PC-3 (cell line): ENCODE data around the gene GNA15.

Experiments
- EZH2 ChIP-seq: fragments of 300-600 bp; sonication (generic); IDR thresholded peaks from one replicate; pipeline ENCODE4 v1.6.1; 2017; ENCODE audit warnings: antibody characterized with exemption, mild to moderate bottlenecking, low read length; ENCODE audit not compliant: unreplicated experiment
- EZH2phosphoT487 ChIP-seq: fragments of 300-600 bp; sonication (generic); IDR thresholded peaks from 2 replicates; pipeline ENCODE4 v1.6.1; 2018; ENCODE audit warnings: mild to moderate bottlenecking, antibody characterized with exemption, low read length, borderline replicate concordance
- TF ChIP-seq, protein P1 (sequence below): fragments of 300-600 bp; sonication (generic); conservative IDR thresholded peaks from 2 replicates; pipeline ENCODE4 v1.5.1; 2017; ENCODE audit warnings: antibody characterized with exemption, low read depth, mild to moderate bottlenecking, low read length

- no peak for TF ChIP-seq EZH2
- TF ChIP-seq, protein P1, sequence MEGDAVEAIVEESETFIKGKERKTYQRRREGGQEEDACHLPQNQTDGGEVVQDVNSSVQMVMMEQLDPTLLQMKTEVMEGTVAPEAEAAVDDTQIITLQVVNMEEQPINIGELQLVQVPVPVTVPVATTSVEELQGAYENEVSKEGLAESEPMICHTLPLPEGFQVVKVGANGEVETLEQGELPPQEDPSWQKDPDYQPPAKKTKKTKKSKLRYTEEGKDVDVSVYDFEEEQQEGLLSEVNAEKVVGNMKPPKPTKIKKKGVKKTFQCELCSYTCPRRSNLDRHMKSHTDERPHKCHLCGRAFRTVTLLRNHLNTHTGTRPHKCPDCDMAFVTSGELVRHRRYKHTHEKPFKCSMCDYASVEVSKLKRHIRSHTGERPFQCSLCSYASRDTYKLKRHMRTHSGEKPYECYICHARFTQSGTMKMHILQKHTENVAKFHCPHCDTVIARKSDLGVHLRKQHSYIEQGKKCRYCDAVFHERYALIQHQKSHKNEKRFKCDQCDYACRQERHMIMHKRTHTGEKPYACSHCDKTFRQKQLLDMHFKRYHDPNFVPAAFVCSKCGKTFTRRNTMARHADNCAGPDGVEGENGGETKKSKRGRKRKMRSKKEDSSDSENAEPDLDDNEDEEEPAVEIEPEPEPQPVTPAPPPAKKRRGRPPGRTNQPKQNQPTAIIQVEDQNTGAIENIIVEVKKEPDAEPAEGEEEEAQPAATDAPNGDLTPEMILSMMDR, result no peak
- TF ChIP-seq EZH2phosphoT487, result no peak
Observed at GRCh38 chr19:3178377-3178972, 42.6 kb downstream of the GNA15 start, which contains the start of gene S1PR4.
